SK-N-MC (cell line): ENCODE data around the gene ADIRF.

Experiments used
- EZH2 ChIP-seq: fragments of 200-600 bp; sonication (generic); IDR thresholded peaks from one replicate; pipeline ENCODE4 v1.6.1; 2017; ENCODE audit warnings: antibody characterized with exemption
- POLR2AphosphoS5 ChIP-seq: IDR thresholded peaks from 2 replicates; pipeline ENCODE4 v1.6.1; 2012; ENCODE audit warnings: mild to moderate bottlenecking, low read depth, low read length, borderline replicate concordance

DNA sequence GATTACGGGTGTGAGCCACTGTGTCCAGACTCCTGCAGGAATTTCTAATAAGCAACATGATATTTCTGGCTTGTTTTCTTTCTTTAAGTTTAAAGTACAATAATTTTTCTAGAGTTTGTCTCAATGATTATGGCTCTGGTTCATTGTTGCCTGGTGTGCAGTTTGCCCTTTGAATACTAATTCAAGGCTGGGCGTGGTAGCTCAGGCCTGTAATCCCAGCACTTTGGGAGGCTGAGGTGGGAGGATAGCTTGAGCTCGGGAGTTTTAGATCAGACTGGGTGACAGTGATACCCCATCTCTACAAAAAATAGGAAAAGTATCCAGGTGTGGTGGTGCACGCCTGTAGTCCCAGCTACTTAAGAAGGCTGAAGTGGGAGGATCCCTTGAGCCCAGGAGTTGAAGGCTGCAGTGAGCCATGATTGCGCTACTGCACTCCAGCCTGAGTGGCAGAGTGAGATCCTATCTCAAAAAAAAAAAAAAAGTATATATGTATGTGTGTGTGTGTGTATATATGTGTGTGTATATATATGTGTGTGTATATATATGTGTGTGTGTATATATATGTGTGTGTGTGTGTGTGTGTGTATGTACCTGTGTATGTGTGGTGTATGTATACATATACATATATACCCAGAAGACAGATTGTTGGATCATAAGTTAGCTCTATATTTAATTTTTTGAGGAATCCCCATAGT lies 8.2 kb downstream of the ADIRF start:
- no peak for TF ChIP-seq EZH2
- no peak for TF ChIP-seq POLR2AphosphoS5
